C1 segment of cervical spinal cord (tissue), 14 donors: ENCODE results near the gene FFAR2.
"Not testable (repeated sequence)": the region's sequence is repeated elsewhere in the genome, so short reads cannot be mapped to it uniquely, and the experiment has no call there.

Experiments used
- DNase-seq, 14 donors: peaks; one replicate each; lab custom pipeline; 2025; lab: John Stamatoyannopoulos, UW

The FFAR2 gene

DNA sequence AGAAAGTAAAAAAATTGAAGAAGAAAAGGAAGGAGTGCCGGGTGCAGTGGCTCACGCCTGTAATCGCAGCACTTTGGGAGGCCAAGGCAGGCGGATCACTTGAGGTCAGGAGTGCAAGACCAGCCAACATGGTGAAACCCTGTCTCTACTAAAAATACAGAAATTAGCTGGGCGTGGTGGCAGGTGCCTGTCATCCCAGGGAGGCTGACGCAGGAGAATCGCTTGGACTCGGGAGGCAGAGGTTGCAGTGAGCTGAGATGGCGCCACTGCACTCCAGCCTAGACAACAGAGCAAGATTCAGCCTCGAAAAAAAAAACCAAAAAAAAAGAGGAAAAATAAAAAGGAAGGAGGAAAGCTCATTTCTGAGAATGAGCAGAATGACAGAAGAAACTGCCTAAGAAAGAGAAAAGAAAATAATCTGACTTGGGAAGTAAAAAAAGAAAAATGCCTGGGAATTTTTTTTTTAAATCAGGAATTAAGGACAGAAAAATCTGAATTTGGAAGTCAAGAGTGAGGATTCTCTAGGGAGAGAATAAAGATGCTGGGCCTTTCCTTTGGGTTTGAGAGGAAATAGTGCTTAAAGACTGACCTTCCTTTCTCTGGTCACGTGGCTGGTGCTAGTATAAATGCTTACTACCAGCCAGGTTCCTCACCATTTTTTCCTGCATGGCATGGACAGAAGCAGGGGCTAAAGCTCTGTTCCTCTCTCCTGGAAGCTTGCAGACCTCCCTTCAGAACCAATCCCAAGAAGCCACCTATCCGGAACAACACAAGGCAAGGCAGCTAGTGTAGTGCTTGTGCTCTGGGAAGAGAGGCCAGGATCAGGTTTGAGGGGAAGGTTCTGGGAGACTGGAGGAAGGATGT, at the start of gene FFAR2:
TSS of gene FFAR2 (plus strand) at position 652 of the 864 bp plus-strand sequence. CDS start 1,458 bp downstream, outside the sequence.
- DNase-seq: no peak

DNA sequence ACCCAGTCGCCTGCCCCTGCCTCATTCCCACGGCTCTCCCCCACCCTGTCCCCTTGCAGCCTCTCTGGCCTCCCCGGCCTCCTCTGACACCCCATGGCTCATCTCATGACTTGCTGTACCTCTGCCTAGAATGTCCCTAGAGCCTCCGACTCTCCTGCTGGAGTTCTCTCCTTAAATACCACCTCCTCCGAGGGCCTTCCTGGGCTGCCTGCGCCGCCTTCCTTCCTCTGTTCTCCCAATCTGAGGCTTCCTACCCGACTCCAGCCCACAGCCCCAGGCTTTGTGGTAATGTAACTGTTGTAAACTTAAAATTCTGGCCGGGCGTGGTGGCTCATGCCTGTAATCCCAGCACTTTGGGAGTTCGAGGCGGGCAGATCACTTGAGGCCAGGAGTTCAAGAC, 49.5 kb upstream of the FFAR2 start:
- no peak for DNase-seq

DNA sequence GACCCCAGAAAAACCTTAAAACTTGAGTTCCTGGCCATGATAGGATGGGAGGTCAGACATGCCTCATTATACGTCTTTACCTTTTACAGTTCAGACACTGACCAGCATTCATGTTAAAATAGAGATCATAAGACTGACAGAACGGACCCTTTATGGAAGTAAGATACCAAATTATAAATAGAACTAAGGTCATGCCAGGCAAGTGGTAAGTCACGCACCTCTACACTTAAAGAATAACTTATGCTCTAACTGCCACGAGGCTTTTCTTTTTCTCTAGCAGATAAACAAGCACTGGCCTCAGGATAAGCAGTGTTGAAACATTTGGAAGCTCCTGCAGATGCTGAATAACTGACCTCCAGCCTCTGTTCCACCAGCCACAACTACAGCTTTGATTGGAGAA, 48.8 kb upstream of the FFAR2 start:
- no peak for DNase-seq

DNA sequence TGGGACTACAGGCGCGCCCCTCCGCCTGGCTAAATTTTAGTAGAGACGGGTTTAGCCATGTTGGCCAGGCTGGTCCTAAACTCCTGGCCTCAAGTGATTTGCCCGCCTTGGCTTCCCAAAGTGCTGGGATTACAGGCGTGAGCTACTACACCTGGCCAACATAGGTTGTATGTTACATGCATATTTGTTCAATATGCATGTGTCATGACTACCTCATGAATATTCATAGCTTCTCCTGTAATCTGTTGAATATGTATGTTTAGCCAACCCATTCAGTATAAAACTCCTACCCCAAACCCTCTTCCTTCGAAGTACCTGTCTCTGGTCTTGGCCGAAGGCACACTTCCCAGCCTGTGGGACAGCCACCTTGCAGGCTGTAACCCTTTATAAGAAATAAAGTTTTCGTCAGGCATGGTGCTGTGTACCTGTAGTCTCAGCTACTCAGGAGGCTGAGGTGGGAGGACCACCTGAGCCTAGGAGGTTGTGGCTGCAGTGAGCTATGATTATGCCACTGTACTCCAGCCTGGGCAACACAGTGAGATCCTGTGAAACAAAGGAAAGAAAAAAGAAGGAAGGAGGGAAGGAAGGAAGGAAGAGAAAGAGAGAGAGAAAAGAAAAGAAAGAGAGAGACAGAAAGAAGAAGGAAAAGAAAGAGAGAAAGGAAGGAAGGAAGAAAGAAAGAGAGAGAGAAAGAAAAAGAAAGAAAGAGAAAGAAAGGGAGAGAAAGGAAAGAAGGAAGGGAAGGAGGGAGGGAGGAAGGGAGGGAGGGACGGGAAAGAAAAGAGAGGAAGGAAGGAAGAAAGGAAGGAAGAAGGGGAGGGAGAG, 47.9 kb upstream of the FFAR2 start:
- DNase-seq: no peak

DNA sequence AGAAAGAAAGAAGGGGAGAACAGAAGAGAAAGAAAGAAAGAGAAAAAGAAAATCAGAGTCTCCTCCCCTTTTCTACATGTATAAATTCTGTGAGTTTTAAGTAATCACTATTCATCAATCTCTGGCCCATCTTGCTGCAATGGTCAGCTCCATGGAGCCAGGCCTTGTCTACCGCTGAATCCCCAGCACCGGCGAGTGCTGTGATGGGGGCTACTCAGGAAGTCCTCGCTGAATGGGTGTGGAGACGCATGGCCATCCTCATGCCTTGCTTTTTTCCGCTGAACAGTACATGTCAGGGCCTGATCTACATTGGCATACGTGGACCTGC, 47.3 kb upstream of the FFAR2 start:
- no peak for DNase-seq

DNA sequence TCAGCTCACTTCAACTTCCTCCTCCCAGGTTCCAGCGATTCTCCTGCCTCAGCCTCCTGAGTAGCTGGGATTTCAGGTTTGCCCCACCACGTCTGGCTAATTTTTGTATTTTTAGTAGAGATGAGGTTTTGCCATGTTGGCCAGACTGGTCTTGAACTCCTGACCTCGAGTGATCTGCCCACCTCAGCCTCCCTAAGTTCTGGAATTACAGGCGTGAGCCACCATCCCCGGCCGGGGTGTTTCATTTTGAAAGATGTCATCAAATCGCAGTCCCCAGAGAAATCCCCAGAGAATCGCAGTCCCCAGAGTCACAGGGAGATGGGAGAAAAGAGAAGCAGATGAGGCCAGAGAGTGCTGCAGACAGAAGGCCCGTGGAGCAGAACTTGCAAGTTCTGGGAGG, 46.6 kb upstream of the FFAR2 start:
- not testable (repeated sequence) for DNase-seq

DNA sequence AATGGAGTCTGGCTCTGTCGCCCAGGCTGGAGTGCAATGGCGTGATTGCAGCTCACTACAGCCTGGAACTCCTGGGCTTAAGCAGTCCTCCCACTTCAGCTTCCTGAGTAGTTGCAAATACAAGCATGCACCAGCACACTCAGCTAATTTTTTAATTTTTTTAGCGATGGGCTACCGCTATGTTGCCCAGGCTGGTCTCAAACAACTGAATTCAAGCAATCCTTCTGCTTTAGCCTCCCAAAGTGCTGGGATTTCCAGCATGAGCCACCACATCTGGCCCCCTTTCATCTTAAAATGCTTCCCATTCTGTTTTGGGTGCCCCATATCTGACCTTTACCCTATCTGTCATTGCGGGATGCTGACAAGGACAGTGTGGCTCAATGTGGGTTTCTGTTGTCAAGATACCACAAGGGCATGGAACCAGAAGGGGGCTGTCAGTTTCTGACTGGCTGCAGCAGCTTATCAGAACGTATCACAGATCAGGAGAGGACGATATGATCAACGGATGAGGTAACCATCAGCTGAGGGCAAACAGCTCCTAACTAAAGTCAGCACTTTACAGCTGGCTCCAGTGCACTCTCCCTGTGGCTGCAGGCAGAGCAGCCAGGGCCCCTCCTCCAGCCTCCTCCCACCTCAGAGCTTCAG, 44.8 kb upstream of the FFAR2 start:
- DNase-seq: no peak

DNA sequence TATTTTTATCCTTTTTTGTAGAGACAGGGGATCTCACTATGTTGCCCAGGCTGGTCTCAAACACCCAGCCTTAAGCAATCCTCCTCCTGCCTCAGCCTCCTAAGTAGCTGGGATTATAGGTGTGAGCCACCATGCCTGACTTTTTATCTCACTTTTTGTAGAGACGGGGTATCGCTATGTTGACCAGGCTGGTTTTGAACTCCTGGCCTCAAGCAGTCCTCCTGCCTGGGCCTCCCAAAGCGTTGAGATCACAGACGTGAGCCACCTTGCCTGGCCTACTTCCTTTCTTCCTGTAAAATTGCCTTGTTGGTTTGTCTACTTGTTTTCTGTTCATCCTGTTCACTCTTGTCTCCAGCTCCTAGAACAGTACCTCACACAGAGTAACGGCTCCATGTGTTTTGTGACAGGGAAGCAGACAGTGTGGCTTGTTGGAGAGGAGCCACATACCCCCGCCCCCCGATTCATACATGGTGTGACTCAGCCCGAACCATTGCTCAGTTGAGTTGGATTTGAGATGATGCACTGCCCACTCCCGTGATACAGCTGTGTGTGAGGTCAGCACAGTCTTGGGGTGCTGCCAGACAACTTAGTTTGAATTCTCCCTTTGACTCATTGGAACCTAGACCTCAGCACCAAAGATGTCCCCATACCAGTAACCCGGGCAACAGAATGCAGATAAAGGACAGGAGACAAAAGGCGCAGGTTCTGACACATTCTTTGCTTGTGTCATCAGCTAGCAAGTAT, 43.0 kb upstream of the FFAR2 start:
- peak in 1 of 14 donors; percentile 10 for DNase-seq

DNA sequence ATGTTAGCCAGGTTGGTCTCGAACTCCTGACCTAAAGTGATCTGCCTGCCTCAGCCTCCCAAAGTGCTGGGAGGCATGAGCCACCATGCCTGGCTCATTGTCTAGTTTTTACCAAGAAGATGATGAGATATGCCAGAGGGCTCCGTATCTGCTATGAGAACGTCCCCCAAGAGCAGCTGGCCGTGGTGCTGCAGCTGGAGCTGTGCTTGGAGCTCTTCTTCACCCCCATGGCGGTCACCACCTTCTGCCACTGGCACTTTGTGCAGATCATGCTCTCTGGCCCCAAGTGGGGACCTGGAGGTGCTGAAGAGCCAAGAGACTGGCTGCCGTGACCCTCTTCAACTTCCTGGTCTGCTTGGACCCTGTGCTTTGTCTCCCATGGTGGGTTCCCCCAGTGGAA, 40.4 kb upstream of the FFAR2 start:
- no peak for DNase-seq

DNA sequence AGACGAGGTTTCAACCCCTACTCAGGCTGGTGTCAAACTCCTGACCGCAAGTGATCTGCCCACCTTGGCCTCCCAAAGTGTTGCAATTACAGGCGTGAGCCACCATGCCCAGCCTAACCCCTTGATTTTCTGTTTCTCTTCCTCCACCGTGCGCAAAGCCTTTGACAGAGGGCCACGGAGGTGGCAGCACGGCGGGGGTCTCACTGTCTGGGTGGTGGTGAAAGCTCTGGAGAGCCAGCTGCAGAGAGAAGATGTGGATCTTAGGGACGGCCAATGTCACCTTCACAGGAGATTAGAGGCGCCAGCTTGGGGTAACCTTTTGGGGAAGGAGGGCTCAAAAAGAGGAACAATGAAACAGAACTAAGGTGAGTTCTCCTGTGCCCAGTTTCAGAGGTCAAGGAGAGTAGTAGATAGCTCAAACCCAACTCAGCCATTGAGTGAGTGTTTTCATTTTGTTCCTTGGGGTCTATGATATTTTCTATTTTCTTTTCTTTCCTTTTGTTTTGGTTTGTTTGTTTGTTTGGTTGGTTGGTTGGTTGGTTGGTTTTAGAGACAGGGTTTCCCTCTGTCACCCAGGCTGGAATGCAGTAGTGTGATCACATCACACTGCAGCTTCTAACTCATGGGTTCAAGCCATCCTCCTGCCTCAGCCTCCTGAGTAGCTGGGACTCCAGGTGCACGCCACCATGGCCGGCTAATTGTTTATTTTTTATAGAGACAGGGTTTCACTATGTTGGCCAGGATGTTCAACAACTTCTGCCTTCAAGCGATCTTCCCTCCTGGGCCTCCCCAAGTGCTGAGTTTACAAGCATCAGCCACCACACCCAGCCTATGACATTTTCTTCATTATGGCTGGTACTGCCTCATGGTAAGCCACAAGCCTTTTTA, 39.5 kb upstream of the FFAR2 start:
- DNase-seq: no peak

DNA sequence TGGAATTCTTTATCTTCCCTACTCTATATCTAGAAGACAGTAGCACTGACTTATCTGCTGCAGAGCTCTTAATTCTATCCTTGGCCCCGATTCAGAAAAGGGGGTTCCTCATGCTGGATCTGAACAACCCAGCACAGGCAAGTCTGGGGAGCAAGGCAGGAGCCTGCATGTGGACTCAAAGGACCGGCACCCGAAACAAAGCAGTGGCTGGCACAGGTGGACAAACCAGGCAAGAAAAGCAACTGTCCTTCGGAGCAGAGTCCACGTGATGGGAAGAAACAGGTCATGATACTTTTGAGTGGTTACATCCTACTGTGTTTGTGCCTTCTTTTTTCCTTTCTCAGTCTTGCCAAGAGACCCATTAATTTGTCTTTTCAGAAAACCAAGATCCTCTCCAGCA, 38.9 kb upstream of the FFAR2 start:
- DNase-seq: no peak

DNA sequence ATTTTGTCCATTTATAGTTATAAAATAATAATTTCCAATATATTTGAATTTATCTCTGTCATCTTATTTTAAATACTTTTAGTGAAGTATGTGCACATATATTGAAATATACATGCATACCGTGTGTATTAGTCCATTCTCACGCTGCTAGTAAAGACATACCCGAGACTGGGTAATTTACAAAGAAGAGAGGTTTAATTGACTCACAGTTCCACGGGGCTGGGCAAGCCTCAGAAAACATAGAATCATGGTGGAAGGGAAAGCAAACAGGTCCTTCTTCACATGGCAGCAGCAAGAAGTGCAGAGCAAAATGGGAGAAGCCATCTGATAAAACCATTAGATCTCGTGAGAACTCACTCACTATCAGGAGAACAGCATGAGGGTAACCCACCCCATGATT, 37.6 kb upstream of the FFAR2 start:
- no peak for DNase-seq

DNA sequence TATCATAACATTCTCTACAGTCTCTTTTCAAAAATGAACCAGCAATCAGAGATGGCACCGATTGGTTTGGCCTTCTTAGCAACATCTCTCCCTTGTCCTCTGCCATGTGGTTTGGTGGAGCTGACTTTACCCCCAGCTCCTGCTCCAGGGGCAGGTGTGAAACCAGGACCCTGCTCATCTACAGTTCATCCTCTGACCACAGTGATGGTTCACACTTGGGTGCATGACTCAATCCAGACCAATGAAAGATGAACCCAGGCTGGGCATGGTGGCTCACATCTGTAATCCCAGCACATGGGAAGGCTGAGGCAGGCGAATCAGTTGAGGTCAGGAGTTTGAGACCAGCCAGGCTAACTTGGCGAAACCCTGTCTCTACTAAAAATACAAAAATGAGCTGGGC, 33.6 kb upstream of the FFAR2 start:
- DNase-seq: no peak

DNA sequence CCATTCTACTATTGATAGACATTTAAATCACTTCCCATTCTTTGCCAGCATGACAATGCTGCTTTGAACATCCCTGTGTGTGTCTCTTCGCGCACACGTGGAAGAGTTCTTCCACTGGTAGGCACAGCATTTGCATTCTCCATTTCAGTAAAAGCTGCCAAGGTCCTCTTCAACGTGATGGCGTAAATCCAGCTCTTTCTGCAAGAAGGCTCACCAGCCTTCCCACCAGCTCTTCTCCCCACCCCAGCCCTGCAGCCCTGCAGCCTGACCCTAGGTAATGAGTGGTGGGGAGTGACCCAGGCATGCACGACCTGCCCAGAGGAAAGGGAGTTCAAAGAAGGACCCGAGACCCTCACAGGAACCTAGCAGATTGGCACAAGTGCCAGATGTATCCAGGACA, 31.7 kb upstream of the FFAR2 start:
- DNase-seq: no peak

DNA sequence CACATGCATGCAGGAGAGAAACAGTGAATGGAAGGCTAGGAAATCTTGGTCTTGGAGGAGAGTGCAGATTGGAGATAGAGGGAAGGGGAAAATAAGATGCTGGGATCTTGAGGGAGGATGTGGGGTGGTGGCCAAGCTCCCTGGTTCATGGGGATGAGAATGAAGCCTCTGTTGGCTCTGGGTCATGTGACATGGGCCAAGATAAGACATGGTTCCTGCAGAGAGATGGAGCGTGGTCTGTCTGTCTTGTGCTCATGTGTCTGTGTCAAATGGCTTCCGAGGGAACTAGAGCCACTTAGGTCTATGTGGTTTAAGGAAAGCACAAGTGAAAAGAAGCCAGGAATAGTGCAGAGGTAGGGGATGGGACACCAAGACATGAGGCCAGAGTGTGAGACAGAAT, 30.8 kb upstream of the FFAR2 start:
- DNase-seq: no peak

DNA sequence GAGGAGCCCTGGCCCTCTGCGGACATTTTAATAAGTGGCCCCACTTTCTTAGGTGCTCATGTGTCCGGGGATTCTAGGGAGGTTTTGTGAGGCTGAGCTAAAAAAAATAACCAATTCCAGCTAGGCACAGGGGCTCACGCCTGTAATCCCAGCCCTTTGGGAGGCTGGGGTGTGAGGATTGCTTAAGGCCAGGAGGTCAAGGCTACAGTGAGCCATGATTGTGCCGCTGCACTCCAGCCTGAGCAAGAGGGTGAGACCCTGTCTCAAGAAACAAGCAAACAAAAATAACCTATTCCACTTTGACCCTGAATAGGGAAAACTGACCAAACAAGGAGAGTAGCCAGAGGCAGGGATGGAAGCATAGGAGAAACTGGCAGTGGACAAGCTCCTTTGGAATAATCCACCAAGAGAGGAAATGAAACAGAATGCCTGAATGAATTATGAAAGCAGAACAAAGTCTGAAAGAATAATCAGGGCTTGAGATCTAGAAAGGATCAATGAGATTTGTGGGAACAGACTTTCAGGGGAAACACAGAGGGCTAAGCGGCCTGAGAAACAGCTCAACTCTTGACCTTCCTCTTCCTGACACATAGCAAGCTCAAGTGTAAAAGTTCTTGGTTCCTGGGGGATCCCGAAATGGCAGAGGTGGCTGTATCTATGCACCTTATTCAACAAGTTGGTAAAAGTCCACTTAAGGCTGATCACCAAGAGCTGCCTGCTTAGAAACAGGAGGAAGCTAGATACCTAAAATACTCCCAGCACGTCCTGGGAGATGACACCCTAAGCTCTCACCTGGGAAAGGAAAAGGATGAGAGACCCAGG, 30.1 kb upstream of the FFAR2 start:
- DNase-seq: no peak

DNA sequence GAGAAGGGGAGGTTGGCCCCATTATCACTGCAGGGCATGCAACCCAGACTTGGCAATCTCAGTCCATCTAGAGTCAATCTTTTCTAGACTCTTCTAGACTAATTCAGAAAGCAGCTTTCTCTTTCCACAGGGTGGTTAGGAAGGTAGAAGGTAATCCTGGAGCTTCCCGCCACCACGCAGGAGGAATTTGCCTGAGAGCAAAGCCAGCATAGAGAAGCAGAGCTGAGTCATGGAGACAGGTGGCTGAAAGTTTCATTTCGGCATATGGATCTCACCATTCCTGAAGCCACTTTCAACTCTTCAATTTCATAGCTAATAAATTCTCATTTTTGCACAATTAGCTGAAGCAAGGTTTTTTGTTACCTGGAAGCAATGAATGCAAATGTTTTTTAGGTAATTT, 29.0 kb upstream of the FFAR2 start:
- no peak for DNase-seq

DNA sequence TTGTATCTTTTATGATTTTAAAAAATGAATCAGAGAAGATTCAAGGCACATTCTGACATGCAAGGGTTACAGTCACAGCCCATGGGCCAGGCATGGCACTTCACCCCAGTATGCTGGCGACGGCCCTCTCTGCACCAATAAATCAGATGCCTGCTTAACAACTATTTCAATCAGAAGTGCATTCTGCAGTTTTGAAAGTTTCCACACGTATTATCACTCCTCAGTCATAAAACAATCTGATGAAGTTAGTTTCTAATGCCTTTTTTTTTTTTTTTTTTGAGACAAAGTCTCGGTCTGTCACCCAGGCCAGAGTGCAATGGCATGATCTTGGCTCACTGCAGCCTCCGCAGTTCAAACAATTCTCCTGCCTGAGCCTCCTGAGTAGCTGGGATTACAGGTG, 28.3 kb upstream of the FFAR2 start:
- DNase-seq: no peak

DNA sequence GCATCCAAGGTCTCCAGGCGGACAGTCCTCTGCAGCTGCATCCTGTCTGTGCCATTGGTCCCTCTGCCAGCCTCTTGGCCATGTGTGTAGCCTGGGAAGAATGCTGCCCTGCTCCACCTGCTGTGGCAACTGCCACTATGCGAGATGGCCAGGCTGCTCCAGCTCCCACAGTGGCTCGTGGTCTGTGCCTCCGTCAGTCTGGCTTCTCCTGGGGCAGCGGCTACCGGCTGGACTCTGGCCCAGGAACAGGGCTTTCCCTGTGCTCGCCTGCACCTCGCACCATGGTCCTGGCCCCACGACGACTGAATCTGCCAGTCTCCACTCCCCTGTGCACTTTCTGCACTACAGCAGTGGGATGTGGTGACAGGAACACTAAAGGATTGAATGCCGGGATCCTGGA, 26.7 kb upstream of the FFAR2 start:
- no peak for DNase-seq

DNA sequence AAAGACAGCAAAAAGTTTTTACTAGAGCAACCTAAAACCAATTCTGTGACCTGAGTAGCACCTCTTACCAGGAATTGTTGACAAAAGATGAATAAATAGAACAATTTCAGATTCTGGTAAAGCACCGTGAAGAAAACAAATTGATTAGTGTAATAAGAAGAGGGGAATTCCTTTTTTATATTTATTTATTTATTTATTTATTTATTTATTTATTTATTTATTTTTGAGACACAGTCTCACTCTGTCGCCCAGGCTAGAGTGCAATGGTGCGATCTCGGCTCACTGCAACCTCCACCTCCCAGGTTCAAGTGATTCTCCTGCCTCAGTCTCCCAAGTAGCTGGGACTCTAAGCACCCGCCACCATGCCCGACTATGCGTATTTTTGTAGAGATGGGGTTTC, 24.7 kb upstream of the FFAR2 start:
- DNase-seq: not testable (repeated sequence)
